ENCODE data around the gene SMO.

- TF ChIP-seq GATA3 (IDR thresholded peaks at IDR 0.05; ENCODE audit: low read depth, low read length) (no peak), GATA2 (IDR thresholded peaks at IDR 0.05; ENCODE audit: low read depth, low read length) (no peak)
These were observed 67.8 kb downstream of the SMO start for GRCh38 chr7:129256221-129256620.
